Muscle layer of colon (tissue), 2 donors: Measurements from ENCODE around the gene RAD51AP1.
"Not testable (repeated sequence)": the region's sequence is repeated elsewhere in the genome, so short reads cannot be mapped to it uniquely, and the experiment has no call there.

Experiments
- H3K27ac ChIP-seq: one replicate; pipeline ENCODE4 v1.7.0; 2013; ENCODE audit warnings: low read depth, mild to moderate bottlenecking, low read length, moderate library complexity
- H3K27me3 ChIP-seq, 2 donors: one replicate each; pipeline ENCODE4 v1.7.0; 2013; ENCODE audit warnings: low read length in 2 of 2, mild to moderate bottlenecking in 2 of 2; ENCODE audit not compliant: insufficient read depth in 2 of 2, control insufficient read depth in 1 of 2
- H3K36me3 ChIP-seq: one replicate; pipeline ENCODE4 v1.7.0; 2013; ENCODE audit warnings: mild to moderate bottlenecking, low read length; ENCODE audit not compliant: insufficient read depth
- H3K4me1 ChIP-seq: one replicate; pipeline ENCODE4 v1.7.0; 2013; ENCODE audit warnings: mild to moderate bottlenecking, low read length; ENCODE audit not compliant: insufficient read depth
- H3K4me3 ChIP-seq, 2 donors: one replicate each; pipeline ENCODE4 v1.7.0; 2013; ENCODE audit warnings: low read length in 2 of 2, low read depth in 1 of 2, mild to moderate bottlenecking in 1 of 2, moderate library complexity in 1 of 2
- H3K9ac ChIP-seq: one replicate; pipeline ENCODE4 v1.7.0; 2013; ENCODE audit warnings: low read length
- H3K9me3 ChIP-seq: one replicate; pipeline ENCODE4 v1.7.0; 2013; ENCODE audit warnings: mild to moderate bottlenecking, low read length
- donor health status: abdominal sarcoma.
- donor health status: Adenocarcinoma of cecum.

The RAD51AP1 gene

GRCh38 chr12:4518106-4518728 lies 20.5 kb upstream of the RAD51AP1 start:
- Histone ChIP-seq H3K36me3 (peaks cover 9% of the 10 kb centered on the region), H3K9me3 (no peaks in the 10 kb centered on the region), H3K27ac (no peak overlapping the region), H3K27me3 (no peaks in the 10 kb centered on the region), H3K4me3 (no peak overlapping the region), H3K9ac (no peak overlapping the region), H3K4me1 (no peaks in the 10 kb centered on the region)

- H3K27ac ChIP-seq, H3K27me3 ChIP-seq, H3K9ac ChIP-seq, H3K4me3 ChIP-seq, H3K9me3 ChIP-seq, H3K4me1 ChIP-seq: not testable (repeated sequence)
- H3K36me3 ChIP-seq = peaks cover 19% of the 10 kb centered on the region
Observed at GRCh38 chr12:4523443-4523842, 15.2 kb upstream of the RAD51AP1 start.

- Histone ChIP-seq H3K4me1 (no peaks in the 10 kb centered on the region), H3K36me3 (peaks cover 34% of the 10 kb centered on the region), H3K9ac (no peak overlapping the region), H3K9me3 (no peaks in the 10 kb centered on the region), H3K27ac (no peak overlapping the region), H3K4me3 (no peak overlapping the region), H3K27me3 (no peaks in the 10 kb centered on the region)
Observed at GRCh38 chr12:4526923-4527546, 11.7 kb upstream of the RAD51AP1 start.

GRCh38 chr12:4530160-4530559 lies 8.5 kb upstream of the RAD51AP1 start:
- Histone ChIP-seq H3K9me3 (no peaks in the 10 kb centered on the region), H3K9ac (no peak overlapping the region), H3K27ac (no peak overlapping the region), H3K4me3 (no peak overlapping the region), H3K4me1 (no peaks in the 10 kb centered on the region), H3K36me3 (peaks cover 31% of the 10 kb centered on the region), H3K27me3 (no peaks in the 10 kb centered on the region)

GRCh38 chr12:4530982-4531586 lies 7.6 kb upstream of the RAD51AP1 start:
- Histone ChIP-seq H3K9me3 (no peaks in the 10 kb centered on the region), H3K27ac (no peak overlapping the region), H3K9ac (no peak overlapping the region), H3K4me3 (no peak overlapping the region), H3K36me3 (peaks cover 27% of the 10 kb centered on the region), H3K4me1 (no peaks in the 10 kb centered on the region), H3K27me3 (no peaks in the 10 kb centered on the region)

- Histone ChIP-seq H3K4me3 (no peak overlapping the region), H3K9me3 (no peaks in the 10 kb centered on the region), H3K36me3 (peaks cover 27% of the 10 kb centered on the region), H3K9ac (no peak overlapping the region), H3K27ac (no peak overlapping the region), H3K27me3 (no peaks in the 10 kb centered on the region), H3K4me1 (peaks cover 11% of the 10 kb centered on the region)
Observed at GRCh38 chr12:4535092-4535491, 3.6 kb upstream of the RAD51AP1 start.

- H3K4me1 ChIP-seq = peaks cover 11% of the 10 kb centered on the region
- H3K4me3 ChIP-seq = no peak overlapping the region
- no peaks in the 10 kb centered on the region for H3K9me3 ChIP-seq
- peaks cover 22% of the 10 kb centered on the region for H3K36me3 ChIP-seq
- H3K27ac ChIP-seq = no peak overlapping the region
- no peaks in the 10 kb centered on the region for H3K27me3 ChIP-seq
- H3K9ac ChIP-seq = no peak overlapping the region
Observed at GRCh38 chr12:4535871-4536270, 2.8 kb upstream of the RAD51AP1 start.

GRCh38 chr12:4539167-4539870 lies 629 bp downstream of the RAD51AP1 start:
- Histone ChIP-seq H3K27ac (no peak overlapping the region), H3K9me3 (no peaks in the 10 kb centered on the region), H3K9ac (peak overlapping the region; percentile 55), H3K4me3 (peak overlapping the region; percentile 51 to 93), H3K27me3 (no peaks in the 10 kb centered on the region), H3K36me3 (no peaks in the 10 kb centered on the region), H3K4me1 (peaks cover 11% of the 10 kb centered on the region)

- Histone ChIP-seq H3K9me3 (no peaks in the 10 kb centered on the region), H3K4me3 (no peak overlapping the region), H3K36me3 (no peaks in the 10 kb centered on the region), H3K27ac (no peak overlapping the region), H3K4me1 (peaks cover 11% of the 10 kb centered on the region), H3K27me3 (no peaks in the 10 kb centered on the region), H3K9ac (no peak overlapping the region)
Observed at GRCh38 chr12:4540170-4540569, 1.5 kb downstream of the RAD51AP1 start.

GRCh38 chr12:4540638-4541037 lies 1.9 kb downstream of the RAD51AP1 start:
- H3K27me3 ChIP-seq = no peaks in the 10 kb centered on the region
- no peak overlapping the region for H3K9ac ChIP-seq
- H3K9me3 ChIP-seq = no peaks in the 10 kb centered on the region
- H3K4me1 ChIP-seq = peaks cover 11% of the 10 kb centered on the region
- no peak overlapping the region for H3K27ac ChIP-seq
- H3K4me3 ChIP-seq = no peak overlapping the region
- H3K36me3 ChIP-seq = no peaks in the 10 kb centered on the region

GRCh38 chr12:4545195-4545594 lies 6.5 kb downstream of the RAD51AP1 start:
- H3K9me3 ChIP-seq = no peaks in the 10 kb centered on the region
- no peaks in the 10 kb centered on the region for H3K27me3 ChIP-seq
- no peaks in the 10 kb centered on the region for H3K4me1 ChIP-seq
- no peak overlapping the region for H3K4me3 ChIP-seq
- no peak overlapping the region for H3K27ac ChIP-seq
- H3K9ac ChIP-seq = no peak overlapping the region
- H3K36me3 ChIP-seq = no peaks in the 10 kb centered on the region
